CD4-positive, alpha-beta T cell (primary cell): Measurements from ENCODE around the gene SERPINA5. TPM values are rescaled to one million over a fixed set of nuclear protein-coding genes. Genes with fewer than 3 reads are reported as not detected.

ENCODE experiments used
- ATAC-seq: fragments of 200-7000 bp; cut with Tn5 transposase; one replicate; pipeline ENCODE4 v1.10.0; 2022; ENCODE audit warnings: mild to moderate bottlenecking; ENCODE audit not compliant: poor library complexity
- CTCF ChIA-PET: fragments of 350-600 bp; sonication (Branson Sonifier 250); formaldehyde crosslinking; loops from one replicate; lab custom pipeline; 2021; ENCODE audit warnings: antibody characterized with exemption, inconsistent platforms; lab: Charles Lee
- POLR2A ChIA-PET: fragments of 350-600 bp; sonication (Branson Sonifier 250); formaldehyde crosslinking; loops from one replicate; lab custom pipeline; 2021; ENCODE audit warnings: antibody characterized with exemption, inconsistent platforms; lab: Charles Lee
- DNase-seq, 14 experiments: peaks; one replicate each; pipeline ENCODE4 v3.0.0-alpha.2; 2013 to 2020; ENCODE audit warnings: mixed read lengths in 2 of 14
- H3K27ac ChIP-seq, 2 donors: one replicate each; pipeline versions ENCODE4 v1.5.1 to v1.7.0; 2013; ENCODE audit warnings: low read length in 2 of 2, low read depth in 1 of 2, mild to moderate bottlenecking in 1 of 2
- H3K27me3 ChIP-seq, 2 experiments: 1 replicate in 1 of 2; 2 replicates in 1 of 2; pipeline versions ENCODE4 v1.6.1 to v1.7.0; 2013; ENCODE audit warnings: low read length in 2 of 2, control low read depth in 1 of 2, mild to moderate bottlenecking in 1 of 2, moderate library complexity in 1 of 2; ENCODE audit not compliant: insufficient read depth in 2 of 2, control insufficient read depth in 1 of 2
- H3K36me3 ChIP-seq: one replicate; pipeline ENCODE4 v1.6.1; 2013; ENCODE audit warnings: low read length, control low read depth; ENCODE audit not compliant: insufficient read depth
- H3K4me1 ChIP-seq: one replicate; pipeline ENCODE4 v1.6.1; 2013; ENCODE audit warnings: low read length, control low read depth; ENCODE audit not compliant: insufficient read depth
- H3K4me3 ChIP-seq: one replicate; pipeline ENCODE4 v1.5.1; 2013; ENCODE audit warnings: mild to moderate bottlenecking, low read length, moderate library complexity
- H3K9me3 ChIP-seq, 2 experiments: 1 replicate in 1 of 2; 2 replicates in 1 of 2; pipeline versions ENCODE4 v1.6.1 to v1.7.0; 2013; ENCODE audit warnings: low read length in 2 of 2, mild to moderate bottlenecking in 2 of 2, control low read depth in 1 of 2, moderate library complexity in 1 of 2; ENCODE audit not compliant: control insufficient read depth in 1 of 2, insufficient read depth in 1 of 2
- H3K27ac Mint-ChIP-seq: one replicate; pipeline ENCODE4 v1.8.0; 2020; ENCODE audit warnings: mixed read lengths
- H3K27me3 Mint-ChIP-seq: one replicate; pipeline ENCODE4 v1.8.0; 2021; ENCODE audit warnings: mixed read lengths
- H3K36me3 Mint-ChIP-seq: one replicate; pipeline ENCODE4 v1.8.0; 2021; ENCODE audit warnings: low read depth, mixed read lengths
- H3K4me1 Mint-ChIP-seq: one replicate; pipeline ENCODE4 v1.8.0; 2021; ENCODE audit warnings: low read depth, mixed read lengths
- H3K4me3 Mint-ChIP-seq: one replicate; pipeline ENCODE4 v1.8.0; 2020; ENCODE audit warnings: mild to moderate bottlenecking, mixed read lengths
- H3K9me3 Mint-ChIP-seq: one replicate; pipeline ENCODE4 v1.8.0; 2020; ENCODE audit warnings: mixed read lengths
- intact Hi-C, 2 experiments: fragments of 100-400 bp; cut with DNase I in 1 of 2; cut with micrococcal nuclease in 1 of 2; formaldehyde crosslinking; loops; one replicate each; pipeline versions ENCODE4 v1.15.1 to v1.9.0; 2023 to 2025; cut with DNase I, micrococcal nuclease
- total RNA-seq, 174 experiments: library from RNA in 2 of 174; stranded (reverse) in 2 of 174; gene quantifications; one replicate each; pipeline ENCODE4 v1.2.3 and lab custom pipeline; 2021 to 2026
- TF ChIP-seq, protein P1 (sequence below): fragments of 200-600 bp; IDR thresholded peaks from one replicate; pipeline ENCODE4 v1.8.0; 2022; ENCODE audit warnings: antibody characterized with exemption, mild to moderate bottlenecking

The SERPINA5 gene
- total RNA-seq, 2 experiments from 2014 or later: not detected

DNA sequence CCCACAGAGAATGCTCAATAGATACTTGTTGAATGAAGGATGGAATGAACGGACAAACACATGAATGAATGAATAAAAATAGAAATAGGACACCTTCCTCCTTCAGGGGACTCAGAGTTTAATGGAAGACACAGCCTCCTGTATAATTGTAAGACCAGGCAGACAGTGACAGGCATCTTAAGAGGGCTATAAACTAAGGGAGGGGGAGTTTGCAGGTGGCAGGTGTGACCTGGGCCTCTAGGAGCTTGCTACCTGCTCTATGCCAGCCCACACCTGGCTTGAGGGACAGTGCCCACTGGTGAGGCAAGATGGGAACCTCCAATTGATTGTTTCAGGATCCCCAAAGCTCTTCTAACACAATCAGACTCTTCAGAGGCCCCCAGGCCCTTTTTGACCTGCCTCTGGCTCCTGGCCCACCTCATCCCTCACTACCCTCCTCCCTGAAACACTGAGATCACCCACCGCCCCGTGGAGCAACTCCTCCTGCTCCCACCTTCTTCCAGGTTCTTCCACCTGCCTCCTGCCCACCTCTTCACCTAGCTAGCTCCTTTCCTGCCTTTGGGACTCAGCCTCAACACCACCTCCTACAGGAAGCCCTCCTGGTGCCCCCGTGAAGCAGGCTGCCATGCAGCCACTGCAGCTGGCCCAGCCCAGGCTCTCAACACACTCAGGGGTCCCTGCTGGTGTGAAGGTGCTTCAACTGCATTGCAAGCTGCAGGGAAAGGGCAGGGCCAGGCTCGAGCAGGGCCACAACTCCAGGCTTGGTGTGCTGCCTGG is 40.3 kb downstream of the SERPINA5 start:
- Histone ChIP-seq H3K9me3 (peaks cover 13 to 31% of the 10 kb centered on the region in 2 experiments), H3K27ac (no peak overlapping the region), H3K4me1 (no peaks in the 10 kb centered on the region), H3K36me3 (no peaks in the 10 kb centered on the region), H3K27me3 (no peaks in the 10 kb centered on the region), H3K4me3 (no peak overlapping the region)
- Mint-ChIP-seq H3K27me3 (peaks cover 36% of the 10 kb centered on the region), H3K27ac (no peak overlapping the region), H3K36me3 (no peaks in the 10 kb centered on the region), H3K4me3 (no peak overlapping the region), H3K4me1 (no peaks in the 10 kb centered on the region), H3K9me3 (no peaks in the 10 kb centered on the region)
- TF ChIP-seq, protein P1, sequence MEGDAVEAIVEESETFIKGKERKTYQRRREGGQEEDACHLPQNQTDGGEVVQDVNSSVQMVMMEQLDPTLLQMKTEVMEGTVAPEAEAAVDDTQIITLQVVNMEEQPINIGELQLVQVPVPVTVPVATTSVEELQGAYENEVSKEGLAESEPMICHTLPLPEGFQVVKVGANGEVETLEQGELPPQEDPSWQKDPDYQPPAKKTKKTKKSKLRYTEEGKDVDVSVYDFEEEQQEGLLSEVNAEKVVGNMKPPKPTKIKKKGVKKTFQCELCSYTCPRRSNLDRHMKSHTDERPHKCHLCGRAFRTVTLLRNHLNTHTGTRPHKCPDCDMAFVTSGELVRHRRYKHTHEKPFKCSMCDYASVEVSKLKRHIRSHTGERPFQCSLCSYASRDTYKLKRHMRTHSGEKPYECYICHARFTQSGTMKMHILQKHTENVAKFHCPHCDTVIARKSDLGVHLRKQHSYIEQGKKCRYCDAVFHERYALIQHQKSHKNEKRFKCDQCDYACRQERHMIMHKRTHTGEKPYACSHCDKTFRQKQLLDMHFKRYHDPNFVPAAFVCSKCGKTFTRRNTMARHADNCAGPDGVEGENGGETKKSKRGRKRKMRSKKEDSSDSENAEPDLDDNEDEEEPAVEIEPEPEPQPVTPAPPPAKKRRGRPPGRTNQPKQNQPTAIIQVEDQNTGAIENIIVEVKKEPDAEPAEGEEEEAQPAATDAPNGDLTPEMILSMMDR: no peak
- CTCF ChIA-PET: no interaction called here
- intact Hi-C loops: no loop called here
- POLR2A ChIA-PET: no interaction called here
- DNase-seq (no peak), ATAC-seq (no peak)

DNA sequence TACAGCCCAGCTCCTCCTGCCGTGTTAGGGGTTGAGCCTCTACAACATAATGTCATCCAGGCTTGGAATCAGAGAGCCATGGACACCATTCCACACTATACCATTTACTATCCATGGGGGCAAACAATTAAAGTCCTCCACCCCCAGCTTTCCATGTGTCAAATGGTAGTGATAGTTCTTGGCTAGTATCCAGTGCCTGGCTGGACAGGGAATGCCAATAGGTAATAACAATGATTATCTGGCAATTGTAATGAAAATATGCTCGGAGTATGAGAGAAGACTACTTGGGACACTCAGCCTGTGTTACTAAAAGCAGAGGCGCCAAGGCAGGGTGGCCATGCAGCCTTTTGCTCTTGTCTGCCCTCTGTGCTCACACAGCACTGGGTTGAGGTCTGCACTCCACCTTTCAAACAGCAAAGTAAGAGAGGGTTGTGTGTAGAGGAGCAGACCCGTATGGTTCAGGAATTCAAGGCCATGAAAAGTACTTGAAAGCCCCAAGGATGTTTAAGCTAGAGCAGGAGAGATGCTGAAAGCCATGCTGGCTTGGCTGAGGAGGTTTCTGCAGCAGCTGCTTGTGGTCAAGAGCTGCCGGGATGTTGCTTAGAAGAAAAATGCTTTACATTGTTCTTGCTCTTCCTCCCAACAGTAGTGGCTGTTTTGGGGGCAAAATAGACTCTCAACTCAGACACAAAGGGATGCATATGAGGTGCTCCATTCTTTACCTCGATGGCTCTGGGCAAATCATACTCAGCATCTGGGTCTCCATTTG is 41.6 kb downstream of the SERPINA5 start:
- Histone ChIP-seq H3K4me3 (no peak overlapping the region), H3K36me3 (no peaks in the 10 kb centered on the region), H3K27ac (no peak overlapping the region), H3K9me3 (peaks cover 8 to 27% of the 10 kb centered on the region in 2 experiments), H3K4me1 (no peaks in the 10 kb centered on the region), H3K27me3 (no peaks in the 10 kb centered on the region)
- intact Hi-C loops: no loop called here
- ChIA-PET POLR2A (no interaction called here), CTCF (no interaction called here)
- no peaks in the 10 kb centered on the region for H3K36me3 Mint-ChIP-seq
- TF ChIP-seq, protein P1: no peak
- ATAC-seq: no peak
- H3K27ac Mint-ChIP-seq: no peak overlapping the region
- DNase-seq: no peak
- H3K9me3 Mint-ChIP-seq: no peaks in the 10 kb centered on the region
- no peaks in the 10 kb centered on the region for H3K4me1 Mint-ChIP-seq
- H3K27me3 Mint-ChIP-seq: peaks cover 47% of the 10 kb centered on the region
- no peak overlapping the region for H3K4me3 Mint-ChIP-seq

DNA sequence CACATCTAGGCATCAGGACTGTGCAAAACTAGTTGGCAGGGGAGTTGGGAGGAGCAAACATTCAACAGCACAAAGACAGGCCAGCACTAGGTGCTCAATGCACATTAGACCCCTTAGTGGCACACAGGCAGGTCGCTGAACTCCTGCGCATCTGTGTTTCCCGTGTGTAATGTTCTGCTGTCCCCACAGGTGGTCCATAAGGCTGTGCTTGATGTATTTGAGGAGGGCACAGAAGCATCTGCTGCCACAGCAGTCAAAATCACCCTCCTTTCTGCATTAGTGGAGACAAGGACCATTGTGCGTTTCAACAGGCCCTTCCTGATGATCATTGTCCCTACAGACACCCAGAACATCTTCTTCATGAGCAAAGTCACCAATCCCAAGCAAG is 42.2 kb downstream of the SERPINA5 start:
- ATAC-seq (no peak), DNase-seq (no peak)
- ChIA-PET CTCF (no interaction called here), POLR2A (no interaction called here)
- Histone ChIP-seq H3K27me3 (no peaks in the 10 kb centered on the region), H3K36me3 (no peaks in the 10 kb centered on the region), H3K27ac (no peak overlapping the region), H3K9me3 (peaks cover 3 to 27% of the 10 kb centered on the region in 2 experiments), H3K4me1 (no peaks in the 10 kb centered on the region), H3K4me3 (no peak overlapping the region)
- Mint-ChIP-seq H3K4me3 (no peak overlapping the region), H3K4me1 (no peaks in the 10 kb centered on the region), H3K9me3 (no peaks in the 10 kb centered on the region), H3K27me3 (peaks cover 47% of the 10 kb centered on the region), H3K36me3 (no peaks in the 10 kb centered on the region), H3K27ac (no peak overlapping the region)
- TF ChIP-seq, protein P1: no peak
- intact Hi-C loops: no loop called here
